Embryonic facial prominence (tissue), 1 donor: ENCODE results near the gene STAC.
"Not testable (repeated sequence)": the region's sequence is repeated elsewhere in the genome, so short reads cannot be mapped to it uniquely, and the experiment has no call there.

ENCODE experiments used
- DNase-seq: peaks from one replicate; pipeline ENCODE4 v3.0.0-alpha.2; 2016; ENCODE audit errors: extremely low spot score

Gene STAC

GRCh38 chr3:36416599-36416998, 36.3 kb downstream of the STAC start:
- DNase-seq: no peak

- no peak for DNase-seq
Observed at GRCh38 chr3:36417237-36417636, 36.9 kb downstream of the STAC start.

DNA sequence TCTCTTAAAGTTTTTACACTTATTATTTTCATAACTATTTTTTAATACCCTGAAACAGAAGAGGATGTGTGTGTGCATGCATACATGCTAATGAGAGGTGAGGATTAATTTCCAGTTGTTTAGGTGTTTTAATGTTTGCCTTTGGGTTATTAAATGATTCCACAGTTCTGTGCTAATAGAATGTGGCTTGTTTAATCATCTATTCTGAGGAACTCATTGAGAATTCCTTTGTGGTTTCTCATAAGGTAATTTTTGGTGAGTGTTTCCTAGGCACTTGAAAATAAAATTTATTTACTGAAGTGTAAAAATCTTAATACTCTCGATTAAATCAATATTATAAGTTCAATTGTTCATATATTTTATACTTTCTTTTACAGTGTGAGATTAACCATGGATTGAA, 38.0 kb downstream of the STAC start:
- no peak for DNase-seq

- DNase-seq: no peak
Observed at GRCh38 chr3:36428445-36428844, 48.1 kb downstream of the STAC start.

- DNase-seq: no peak
Observed at GRCh38 chr3:36429986-36430485, 49.7 kb downstream of the STAC start.

GRCh38 chr3:36433511-36433910, 53.2 kb downstream of the STAC start:
- DNase-seq: no peak

GRCh38 chr3:36434687-36435426, 54.6 kb downstream of the STAC start:
- no peak for DNase-seq

GRCh38 chr3:36443028-36443686, 62.9 kb downstream of the STAC start:
- DNase-seq: no peak

DNA sequence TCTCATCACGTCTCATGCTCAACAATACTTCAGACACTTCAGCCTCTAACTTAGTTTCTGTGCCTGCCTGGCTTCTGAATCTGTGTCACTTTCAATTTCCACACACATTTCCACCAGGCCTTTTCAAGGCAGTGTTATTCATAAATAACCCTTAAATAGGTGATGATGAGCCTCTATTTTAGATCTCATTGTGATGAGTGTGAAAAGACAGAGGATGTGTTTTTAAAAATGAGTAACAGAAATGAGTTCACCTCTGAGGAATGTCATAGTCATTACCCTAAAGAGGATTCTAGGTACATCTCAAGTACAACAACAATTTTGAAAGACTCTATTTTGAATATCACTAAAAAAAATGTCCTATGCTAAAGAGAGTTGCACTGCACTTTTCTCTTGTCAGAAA, 64.6 kb downstream of the STAC start:
- no peak for DNase-seq

DNA sequence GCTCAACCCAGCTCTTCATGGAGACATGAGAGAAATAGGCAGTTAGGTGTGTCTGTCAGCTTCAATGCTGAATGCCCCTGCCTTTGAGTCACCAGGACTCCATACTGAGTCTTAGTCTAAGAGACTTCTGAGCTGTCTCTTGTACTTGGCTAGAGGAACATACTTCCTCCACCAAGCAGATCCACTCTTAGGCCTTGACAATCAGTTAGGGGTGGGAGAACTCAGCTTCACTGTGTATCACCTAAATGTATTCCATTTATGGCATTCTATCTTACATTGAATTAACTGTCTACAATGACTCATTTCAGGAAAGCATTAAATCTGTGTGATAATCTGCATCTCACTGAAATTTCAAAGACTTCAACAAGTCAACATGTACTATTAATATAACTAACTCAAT, 66.0 kb downstream of the STAC start:
- DNase-seq: no peak

DNA sequence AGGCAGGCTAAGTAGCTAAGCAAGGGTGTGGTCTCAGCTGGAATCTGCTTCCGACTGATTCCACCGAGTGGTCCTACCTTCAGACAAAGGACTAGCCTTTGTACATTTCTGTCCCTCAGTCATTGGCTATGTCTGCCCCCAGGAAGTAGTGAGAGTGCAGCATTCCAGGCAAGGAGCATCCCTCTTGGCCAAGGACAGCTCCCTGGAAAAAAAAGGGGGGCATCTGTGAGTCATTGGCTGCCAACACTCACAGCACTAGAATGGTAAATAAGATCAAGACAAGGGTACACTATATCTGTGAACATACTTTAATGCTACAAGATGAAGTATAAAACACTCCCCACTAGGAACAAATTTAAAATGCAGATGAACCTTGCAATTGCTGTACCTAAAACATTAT, 66.8 kb downstream of the STAC start:
- no peak for DNase-seq

DNA sequence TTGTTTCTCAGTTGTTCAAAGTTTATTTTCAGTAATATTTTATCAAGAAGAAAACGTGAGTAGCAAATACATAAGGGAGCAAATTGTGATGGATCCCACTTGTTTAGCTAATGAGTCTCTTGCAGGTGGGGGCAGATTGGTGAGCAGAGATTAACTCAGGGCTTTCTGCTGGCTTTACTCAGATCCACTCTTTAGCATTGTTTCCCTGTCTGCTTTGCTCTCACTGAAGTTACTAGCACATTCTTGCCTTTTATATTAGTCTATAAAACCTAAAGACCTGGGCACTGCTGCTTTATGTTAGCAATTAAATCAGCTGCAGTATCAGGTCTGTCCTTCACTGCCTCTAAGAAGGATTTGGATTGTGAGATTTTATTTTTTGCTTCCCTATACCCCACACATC, 71.5 kb downstream of the STAC start:
- no peak for DNase-seq

- not testable (repeated sequence) for DNase-seq
Observed at GRCh38 chr3:36453213-36453612, 72.9 kb downstream of the STAC start.

GRCh38 chr3:36453896-36454295, 73.6 kb downstream of the STAC start:
- not testable (repeated sequence) for DNase-seq

GRCh38 chr3:36455406-36455805, 75.1 kb downstream of the STAC start:
- no peak for DNase-seq

- no peak for DNase-seq
Observed at GRCh38 chr3:36456784-36457183, 76.5 kb downstream of the STAC start.

- DNase-seq: no peak
Observed at GRCh38 chr3:36457667-36458066, 77.4 kb downstream of the STAC start.

DNA sequence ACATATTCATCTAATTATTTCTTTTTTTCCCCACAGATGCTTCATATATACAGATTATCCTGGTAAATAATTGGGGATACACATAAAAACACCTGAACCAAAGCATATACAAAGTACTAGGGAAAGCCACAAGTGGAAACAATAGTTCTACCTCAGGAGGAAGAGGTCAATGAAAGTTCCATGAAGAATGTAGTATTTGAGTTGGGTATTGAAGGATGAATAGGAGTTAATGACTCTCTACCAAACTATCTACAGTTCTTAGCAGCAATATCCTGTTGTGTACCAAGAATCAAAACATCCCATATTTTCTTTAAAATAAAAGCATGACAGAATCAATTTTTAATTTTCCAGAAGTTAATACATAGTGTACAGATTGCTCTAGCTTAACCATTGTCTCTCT, 78.9 kb downstream of the STAC start:
- DNase-seq: no peak

- no peak for DNase-seq
Observed at GRCh38 chr3:36461597-36461996, 81.3 kb downstream of the STAC start.

- DNase-seq: not testable (repeated sequence)
Observed at GRCh38 chr3:36472045-36472444, 91.7 kb downstream of the STAC start.

DNA sequence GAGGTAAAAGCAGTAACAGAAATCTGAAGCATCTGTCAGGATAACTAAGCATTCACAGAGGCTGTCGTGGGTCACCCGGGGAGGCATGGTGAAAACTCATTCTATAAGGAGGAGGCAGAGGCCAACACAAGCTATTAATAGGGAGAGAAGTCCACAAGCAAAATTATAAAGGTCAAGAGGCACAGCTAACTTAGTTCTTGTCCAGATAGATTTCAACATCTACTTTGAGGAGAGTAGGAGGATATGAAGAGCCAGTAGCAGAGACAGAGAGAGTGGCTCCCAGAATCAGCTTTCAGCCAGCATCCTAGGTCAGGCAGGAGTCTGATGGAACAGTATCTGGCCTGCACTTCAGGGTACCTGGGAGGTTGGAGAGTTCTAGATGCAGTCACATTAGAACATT, 95.3 kb downstream of the STAC start:
- DNase-seq: no peak

DNA sequence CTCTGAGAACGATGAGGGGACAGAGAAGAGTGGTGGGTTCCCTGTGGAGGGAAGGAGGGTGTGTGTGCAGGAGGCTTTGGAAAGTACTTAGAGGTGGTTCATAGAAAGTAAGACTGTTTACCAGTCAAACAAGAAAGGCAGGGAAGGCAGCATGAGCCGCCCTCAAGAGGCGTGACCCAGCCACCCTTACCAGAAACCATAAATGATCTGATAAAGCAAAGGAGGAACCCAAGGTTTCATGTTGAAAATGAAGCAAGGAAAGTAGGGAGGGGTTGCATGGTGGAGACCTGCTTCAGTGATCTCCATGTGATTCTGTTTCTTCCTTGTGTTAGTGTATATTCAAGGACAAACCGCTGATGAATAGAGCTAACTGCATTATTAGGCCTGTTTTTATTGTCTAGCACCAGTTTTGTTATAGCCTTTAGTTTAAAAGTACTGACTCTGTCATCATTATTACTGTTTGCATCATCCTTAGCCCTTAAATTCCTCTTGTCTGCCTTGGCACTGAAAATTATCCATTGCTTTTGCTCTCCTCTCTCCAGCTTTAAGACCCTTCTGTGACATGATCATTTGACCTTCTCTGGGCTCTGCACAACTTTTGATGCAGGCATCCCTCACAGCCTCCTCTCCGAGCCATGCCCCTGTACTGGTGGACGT, 96.1 kb downstream of the STAC start:
- no peak for DNase-seq

GRCh38 chr3:36477655-36478054, 97.4 kb downstream of the STAC start:
- no peak for DNase-seq
